Measurements from ENCODE around the gene UBQLN1. TPM values are rescaled to one million over a fixed set of nuclear protein-coding genes. Genes with fewer than 3 reads are reported as not detected.

UBQLN1 gene
- total RNA-seq, 2 donors from 2014 or later: 114 to 119 TPM

- Mint-ChIP-seq H3K27ac (no peak overlapping the region), H3K4me3 (no peak overlapping the region), H3K4me1 (peaks cover 6% of the 10 kb centered on the region), H3K36me3 (ENCODE audit: low read depth) (peaks cover 55% of the 10 kb centered on the region), H3K27me3 (ENCODE audit: insufficient read depth) (no peaks in the 10 kb centered on the region), H3K9me3 (no peaks in the 10 kb centered on the region)
- WGBS, 2 experiments (ENCODE audit: insufficient coverage in 1 of 2, insufficient read length in 1 of 2): 93 to 97% methylated on average over 6 of the region's 6 CpGs
- Histone ChIP-seq H3K4me3 (ENCODE audit: low read length) (no peak overlapping the region), H3K4me1 (ENCODE audit: control insufficient read depth, insufficient read depth, low read length) (peaks cover 2% of the 10 kb centered on the region), H3K9ac (ENCODE audit: extremely low read depth, low read length, poor library complexity, severe bottlenecking) (no peak overlapping the region), H3K27me3 (ENCODE audit: control insufficient read depth, insufficient read depth, low read length, poor library complexity, severe bottlenecking) (no peaks in the 10 kb centered on the region), H3K9me3 (ENCODE audit: control insufficient read depth, low read length) (peaks cover 15% of the 10 kb centered on the region), H3K36me3 (ENCODE audit: control insufficient read depth, insufficient read depth, low read length) (peaks cover 97% of the 10 kb centered on the region), H3K27ac (ENCODE audit: low read depth, low read length) (no peak overlapping the region)
- no peak for DNase-seq
- TF ChIP-seq CTCF (conservative IDR thresholded peaks at IDR 0.05): no peak
Measured at GRCh38 chr9:83656952-83657351, 50.8 kb downstream of the UBQLN1 start.

GRCh38 chr9:83656032-83656680 is 51.6 kb downstream of the UBQLN1 start:
- Mint-ChIP-seq H3K27me3 (ENCODE audit: insufficient read depth) (no peaks in the 10 kb centered on the region), H3K36me3 (ENCODE audit: low read depth) (peaks cover 55% of the 10 kb centered on the region), H3K4me3 (no peak overlapping the region), H3K9me3 (no peaks in the 10 kb centered on the region), H3K27ac (no peak overlapping the region), H3K4me1 (peaks cover 6% of the 10 kb centered on the region)
- TF ChIP-seq CTCF (conservative IDR thresholded peaks at IDR 0.05): no peak
- Histone ChIP-seq H3K4me3 (ENCODE audit: low read length) (no peak overlapping the region), H3K27ac (ENCODE audit: low read depth, low read length) (no peak overlapping the region), H3K36me3 (ENCODE audit: control insufficient read depth, insufficient read depth, low read length) (peaks cover 97% of the 10 kb centered on the region), H3K9me3 (ENCODE audit: control insufficient read depth, low read length) (peaks cover 22% of the 10 kb centered on the region), H3K4me1 (ENCODE audit: control insufficient read depth, insufficient read depth, low read length) (peaks cover 2% of the 10 kb centered on the region), H3K9ac (ENCODE audit: extremely low read depth, low read length, poor library complexity, severe bottlenecking) (no peak overlapping the region), H3K27me3 (ENCODE audit: control insufficient read depth, insufficient read depth, low read length, poor library complexity, severe bottlenecking) (no peaks in the 10 kb centered on the region)
- 94% methylated on average over 2 of the region's 2 CpGs; no CpG with 5 or more reads in 1 of the 2 experiments for WGBS, 2 experiments (ENCODE audit: insufficient coverage in 1 of 2, insufficient read length in 1 of 2)
- no peak for DNase-seq

GRCh38 chr9:83655433-83655832 is 52.3 kb downstream of the UBQLN1 start:
- H3K36me3 ChIP-seq (ENCODE audit: control insufficient read depth, insufficient read depth, low read length): peaks cover 95% of the 10 kb centered on the region
- no peaks in the 10 kb centered on the region for H3K27me3 ChIP-seq (ENCODE audit: control insufficient read depth, insufficient read depth, low read length, poor library complexity, severe bottlenecking)
- no peak overlapping the region for H3K4me3 ChIP-seq (ENCODE audit: low read length)
- no peak overlapping the region for H3K27ac Mint-ChIP-seq
- H3K4me1 Mint-ChIP-seq: peaks cover 6% of the 10 kb centered on the region
- H3K4me3 Mint-ChIP-seq: no peak overlapping the region
- H3K9me3 ChIP-seq (ENCODE audit: control insufficient read depth, low read length): peaks cover 22% of the 10 kb centered on the region
- no peaks in the 10 kb centered on the region for H3K9me3 Mint-ChIP-seq
- H3K36me3 Mint-ChIP-seq (ENCODE audit: low read depth): peaks cover 55% of the 10 kb centered on the region
- H3K9ac ChIP-seq (ENCODE audit: extremely low read depth, low read length, poor library complexity, severe bottlenecking): no peak overlapping the region
- no peak for TF ChIP-seq CTCF (conservative IDR thresholded peaks at IDR 0.05)
- whole genome bisulfite sequencing, 2 experiments (ENCODE audit: insufficient coverage in 1 of 2, insufficient read length in 1 of 2): 100% methylated on average over 1 of the region's 1 CpG; no CpG with 5 or more reads in 1 of the 2 experiments
- H3K4me1 ChIP-seq (ENCODE audit: control insufficient read depth, insufficient read depth, low read length): peaks cover 2% of the 10 kb centered on the region
- H3K27me3 Mint-ChIP-seq (ENCODE audit: insufficient read depth): no peaks in the 10 kb centered on the region
- no peak for DNase-seq
- no peak overlapping the region for H3K27ac ChIP-seq (ENCODE audit: low read depth, low read length)

Data from endodermal cell (in vitro differentiated cells).